SK-N-SH (cell line): ENCODE data around the gene TK2. TPM values are rescaled to one million over a fixed set of nuclear protein-coding genes. Genes with fewer than 3 reads are reported as not detected.
A peak's percentile ranks its signal among the peaks of the same experiment; 100 is the strongest.

Source experiments
- CTCF ChIA-PET: fragments of 300-600, 350-600 bp; formaldehyde crosslinking; extraction: SDS; loops from one replicate; lab custom pipeline; 2021; lab: Yijun Ruan, JAX
- POLR2A ChIA-PET: fragments of 350-600 bp; sonication (Branson Sonifier 250); formaldehyde crosslinking; extraction: SDS; loops from one replicate; lab custom pipeline; 2020; ENCODE audit warnings: antibody characterized with exemption, inconsistent platforms; lab: Yijun Ruan, JAX
- DNase-seq: peaks from one replicate; pipeline ENCODE4 v3.0.0; 2012
- H2AFZ ChIP-seq: fragments of 200-600 bp; sonication (generic); 2 replicates; pipeline ENCODE4 v1.8.1; 2016; ENCODE audit warnings: antibody characterized with exemption, mild to moderate bottlenecking, low read depth
- H3F3A ChIP-seq: fragments of 200-600 bp; sonication (generic); replicated peaks from 2 replicates; pipeline ENCODE3; 2016; ENCODE audit warnings: antibody characterized with exemption, mild to moderate bottlenecking; ENCODE audit not compliant: insufficient read depth
- H3K27ac ChIP-seq, 2 experiments: fragments of 200-500 bp in 1 of 2; fragments of 200-600 bp in 1 of 2; sonication (Bioruptor generic) in 1 of 2; sonication (generic), shearing (Covaris generic) in 1 of 2; 2 replicates each; pipeline versions ENCODE4 v1.5.1 to v1.6.1; 2014 to 2016; ENCODE audit warnings: low read depth in 2 of 2, inconsistent platforms in 1 of 2, low read length in 1 of 2, mild to moderate bottlenecking in 1 of 2, mixed read lengths in 1 of 2
- H3K27me3 ChIP-seq: fragments of 200-600 bp; sonication (generic), shearing (Covaris generic); 2 replicates; pipeline ENCODE4 v1.6.1; 2016; ENCODE audit warnings: mixed run types; ENCODE audit not compliant: insufficient read depth
- H3K36me3 ChIP-seq, 2 experiments: fragments of 200-500 bp in 1 of 2; fragments of 200-600 bp in 1 of 2; sonication (Bioruptor generic) in 1 of 2; sonication (generic) in 1 of 2; replicated peaks in 1 of 2; 2 replicates each; pipeline versions ENCODE3 to v1.5.1; 2014 to 2016; ENCODE audit warnings: low read length in 1 of 2, mild to moderate bottlenecking in 1 of 2; ENCODE audit not compliant: insufficient read depth in 2 of 2, control insufficient read depth in 1 of 2
- H3K4me1 ChIP-seq, 2 experiments: fragments of 200-500 bp in 1 of 2; fragments of 200-600 bp in 1 of 2; sonication (Bioruptor generic) in 1 of 2; sonication (generic), shearing (Covaris generic) in 1 of 2; 2 replicates each; pipeline versions ENCODE4 v1.5.1 to v1.6.1; 2014 to 2016; ENCODE audit warnings: low read depth in 1 of 2, low read length in 1 of 2, mixed run types in 1 of 2; ENCODE audit not compliant: insufficient read depth in 2 of 2, control insufficient read depth in 1 of 2
- H3K4me2 ChIP-seq: fragments of 200-600 bp; sonication (generic), shearing (Covaris generic); 2 replicates; pipeline ENCODE4 v1.6.1; 2017; ENCODE audit warnings: mixed run types
- H3K4me3 ChIP-seq, 2 experiments: fragments of 200-500 bp in 1 of 2; fragments of 200-600 bp in 1 of 2; sonication (Bioruptor generic) in 1 of 2; sonication (generic), shearing (Covaris generic) in 1 of 2; 2 replicates each; pipeline versions ENCODE4 v1.5.1 to v1.8.1; 2014 to 2016; ENCODE audit warnings: low read depth in 2 of 2, inconsistent platforms in 1 of 2, low read length in 1 of 2, mild to moderate bottlenecking in 1 of 2, mixed read lengths in 1 of 2, moderate library complexity in 1 of 2
- H3K79me2 ChIP-seq: fragments of 200-600 bp; sonication (generic); 2 replicates; pipeline ENCODE4 v1.8.1; 2017; ENCODE audit warnings: mild to moderate bottlenecking; ENCODE audit not compliant: insufficient read depth
- H3K9ac ChIP-seq: fragments of 200-600 bp; sonication (generic); 2 replicates; pipeline ENCODE4 v1.6.1; 2017; ENCODE audit warnings: mixed run types
- H3K9me2 ChIP-seq: fragments of 200-600 bp; sonication (generic); 2 replicates; pipeline ENCODE4 v1.6.1; 2017; ENCODE audit warnings: mixed run types
- H3K9me3 ChIP-seq: fragments of 200-600 bp; sonication (generic); 2 replicates; pipeline ENCODE4 v1.6.1; 2017; ENCODE audit warnings: mixed run types, mild to moderate bottlenecking, moderate library complexity
- H4K20me1 ChIP-seq: fragments of 200-600 bp; sonication (generic); 2 replicates; pipeline ENCODE4 v1.6.1; 2017; ENCODE audit warnings: mild to moderate bottlenecking, mixed run types; ENCODE audit not compliant: insufficient read depth
- CHD2 ChIP-seq: fragments of 150-350 bp; IDR thresholded peaks from 2 replicates; pipeline ENCODE4 v1.6.1; 2018; ENCODE audit warnings: low read length; ENCODE audit not compliant: partially characterized antibody
- ELF1 ChIP-seq: IDR thresholded peaks from 2 replicates; pipeline ENCODE4 v1.4.0; 2012
- FOSL2 ChIP-seq: IDR thresholded peaks from 2 replicates; pipeline ENCODE4 v1.4.0; 2012; ENCODE audit warnings: low read depth, mild to moderate bottlenecking, moderate library complexity, borderline replicate concordance
- IRF3 ChIP-seq: fragments of 150-350 bp; IDR thresholded peaks from 2 replicates; pipeline ENCODE4 v1.6.1; 2016; ENCODE audit warnings: mild to moderate bottlenecking, low read depth, low read length
- JUND ChIP-seq: IDR thresholded peaks from 2 replicates; pipeline ENCODE4 v1.4.0; 2012
- MAX ChIP-seq: IDR thresholded peaks from 2 replicates; pipeline ENCODE4 v1.4.0; 2012; ENCODE audit warnings: low read depth
- MEF2A ChIP-seq: IDR thresholded peaks from 2 replicates; pipeline ENCODE4 v1.4.0; 2012; ENCODE audit warnings: low read depth, borderline replicate concordance
- RCOR1 ChIP-seq: fragments of 150-350 bp; IDR thresholded peaks from 2 replicates; pipeline ENCODE4 v1.6.1; 2017; ENCODE audit warnings: antibody characterized with exemption, low read length
- RXRA ChIP-seq: IDR thresholded peaks from 2 replicates; pipeline ENCODE4 v1.4.0; 2012; ENCODE audit warnings: low read depth, mild to moderate bottlenecking, borderline replicate concordance
- SIN3A ChIP-seq: IDR thresholded peaks from 2 replicates; pipeline ENCODE4 v1.6.1; 2012; ENCODE audit warnings: low read depth, mild to moderate bottlenecking, low read length, moderate library complexity, borderline replicate concordance
- WGBS: methylation state at CpG from one replicate; pipeline ENCODE4 v1.1.6; 2017; ENCODE audit warnings: low lambda C conversion rate; 5-methylcytosine and 5-hydroxymethylcytosine counted together
- polyA plus RNA-seq, 3 experiments: library from polyadenylated mRNA; depleted of rRNA; stranded (reverse); fragments of >200 nt; gene quantifications; 2 replicates each; pipeline ENCODE4 v1.2.3, GENCODE V29; 2012

Gene TK2
- polyA plus RNA-seq, 1 of the 3 experiments (the other 2 are of a cell fraction), result 25.2 TPM

- Histone ChIP-seq H3K27ac (no peak overlapping the region), H3K79me2 (peaks cover 63% of the 10 kb centered on the region), H3K9ac (no peak overlapping the region), H3K9me2 (no peaks in the 10 kb centered on the region), H3F3A (no peaks in the 10 kb centered on the region), H3K27me3 (no peaks in the 10 kb centered on the region), H3K36me3 (peaks cover 15 to 21% of the 10 kb centered on the region in 2 experiments), H3K4me1 (peaks cover 11 to 22% of the 10 kb centered on the region in 2 experiments; a peak in 3 of 4 replicates), H4K20me1 (no peaks in the 10 kb centered on the region), H2AFZ (no peak overlapping the region), H3K4me3 (no peak overlapping the region), H3K9me3 (no peaks in the 10 kb centered on the region), H3K4me2 (no peak overlapping the region)
- ChIA-PET CTCF (interaction anchor here (1.0 to 1.7 kb wide), 2 partner anchors 25 to 54 kb away, joined by 3 to 5 read pairs; partner anchors contain the start of gene CMTM2), POLR2A (no interaction called here)
- TF ChIP-seq FOSL2, result no peak
- TF ChIP-seq RCOR1, result no peak
- TF ChIP-seq IRF3, result no peak
- TF ChIP-seq SIN3A, result no peak
- no peak for TF ChIP-seq JUND
- WGBS, result 95% methylated on average over 6 of the region's 6 CpGs
- no peak for DNase-seq
Observed at GRCh38 chr16:66554495-66554894, 4.6 kb upstream of the TK2 start.

GRCh38 chr16:66554021-66554420 lies 4.1 kb upstream of the TK2 start:
- Histone ChIP-seq H3K9ac (no peak overlapping the region), H3K36me3 (peaks cover 10 to 17% of the 10 kb centered on the region in 2 experiments), H3K4me2 (peak overlapping the region; percentile 85), H3K9me2 (no peaks in the 10 kb centered on the region), H3K4me1 (peaks cover 14 to 25% of the 10 kb centered on the region in 2 experiments; a peak in 3 of 4 replicates), H2AFZ (no peak overlapping the region), H3K79me2 (peaks cover 62% of the 10 kb centered on the region), H4K20me1 (no peaks in the 10 kb centered on the region), H3K9me3 (no peaks in the 10 kb centered on the region), H3K27me3 (no peaks in the 10 kb centered on the region), H3F3A (peaks cover 1% of the 10 kb centered on the region), H3K4me3 (no peak overlapping the region; a peak in 1 of 4 replicates), H3K27ac (no peak overlapping the region)
- CTCF ChIA-PET, result interaction anchor here (1.0 to 1.7 kb wide), 2 partner anchors 25 to 55 kb away, joined by 3 to 5 read pairs; partner anchors contain the start of gene CMTM2
- no peak for DNase-seq
- no peak for TF ChIP-seq RXRA
- TF ChIP-seq CHD2, result no peak
- TF ChIP-seq MEF2A, result no peak
- no peak for TF ChIP-seq MAX
- POLR2A ChIA-PET, result no interaction called here
- WGBS, result 93% methylated on average over 3 of the region's 3 CpGs

- Histone ChIP-seq H3K4me1 (peaks cover 19 to 27% of the 10 kb centered on the region in 2 experiments; a peak in 3 of 4 replicates), H3F3A (peaks cover 3% of the 10 kb centered on the region), H3K4me2 (peak overlapping the region; percentile 85), H3K4me3 (peak overlapping the region; percentile 71 to 78)
- WGBS, result 45% methylated on average over 8 of the region's 8 CpGs
- TF ChIP-seq ELF1, result no peak
- TF ChIP-seq, all 33 proteins: peak for 0
- Histone ChIP-seq H2AFZ (peak overlapping the region; percentile 95; the same call in 1 of the 2 replicates), H3K79me2 (peaks cover 57% of the 10 kb centered on the region), H3K27ac (no peak overlapping the region), H3K36me3 (peaks cover 5 to 9% of the 10 kb centered on the region in 2 experiments), H3K27me3 (no peaks in the 10 kb centered on the region), H3K9me3 (no peaks in the 10 kb centered on the region), H3K9ac (peak overlapping the region; percentile 74; the same call in 1 of the 2 replicates), H4K20me1 (no peaks in the 10 kb centered on the region), H3K9me2 (no peaks in the 10 kb centered on the region)
- POLR2A ChIA-PET, result no interaction called here
- CTCF ChIA-PET, result no interaction called here
- no peak for DNase-seq
Observed at GRCh38 chr16:66553223-66553622, 3.3 kb upstream of the TK2 start.
